CD4-positive, alpha-beta T cell treated with Interleukin-21 for 1 hour (primary cell): ENCODE data around the gene SEC22C.

ENCODE experiments used
- DNase-seq: peaks from one replicate; pipeline ENCODE4 v3.0.0-alpha.2; 2020

The SEC22C gene

GRCh38 chr3:42510325-42510724 is 71.4 kb downstream of the SEC22C start:
- no peak for DNase-seq

GRCh38 chr3:42509111-42509510 is 72.7 kb downstream of the SEC22C start:
- DNase-seq, result no peak

- no peak for DNase-seq
Measured at GRCh38 chr3:42508562-42508961, 73.2 kb downstream of the SEC22C start.

- no peak for DNase-seq
Measured at GRCh38 chr3:42507761-42508335, 73.9 kb downstream of the SEC22C start.

GRCh38 chr3:42507252-42507651 is 74.5 kb downstream of the SEC22C start:
- DNase-seq, result no peak

- no peak for DNase-seq
Measured at GRCh38 chr3:42505849-42506410, 75.8 kb downstream of the SEC22C start.

GRCh38 chr3:42505128-42505848 is 76.5 kb downstream of the SEC22C start:
- DNase-seq, result no peak

GRCh38 chr3:42504334-42505127 is 77.2 kb downstream of the SEC22C start:
- no peak for DNase-seq

- DNase-seq, result no peak
Measured at GRCh38 chr3:42503957-42504333, 77.8 kb downstream of the SEC22C start.

GRCh38 chr3:42503251-42503924 is 78.4 kb downstream of the SEC22C start:
- DNase-seq, result no peak

GRCh38 chr3:42502429-42503250 is 79.1 kb downstream of the SEC22C start, which contains the start of gene VIPR1:
Gene VIPR1 (plus strand): TSS chr3:42502643. CDS start chr3:42502736, 93 bp downstream.
- peak; percentile 94 for DNase-seq

- peak; percentile 66 for DNase-seq
Measured at GRCh38 chr3:42501681-42502428, 79.9 kb downstream of the SEC22C start.

GRCh38 chr3:42501321-42501680 is 80.5 kb downstream of the SEC22C start:
- DNase-seq, result no peak

- no peak for DNase-seq
Measured at GRCh38 chr3:42500909-42501308, 80.9 kb downstream of the SEC22C start.

- DNase-seq, result no peak
Measured at GRCh38 chr3:42500091-42500490, 81.7 kb downstream of the SEC22C start.

GRCh38 chr3:42499478-42499871 is 82.3 kb downstream of the SEC22C start:
- DNase-seq, result no peak

- DNase-seq, result no peak
Measured at GRCh38 chr3:42498791-42499477, 82.8 kb downstream of the SEC22C start.

GRCh38 chr3:42498034-42498433 is 83.7 kb downstream of the SEC22C start:
- DNase-seq, result no peak
